Parathyroid adenoma (tissue), 2 donors: ENCODE data around the gene PLD1.

Experiments
- H2AFZ ChIP-seq: fragments of 300-600 bp; sonication (generic); one replicate; pipeline ENCODE4 v1.7.0; 2017; ENCODE audit warnings: antibody characterized with exemption, mild to moderate bottlenecking
- H3K27ac ChIP-seq: fragments of 300-600 bp; sonication (generic); one replicate; pipeline ENCODE4 v1.7.0; 2017
- H3K27me3 ChIP-seq: fragments of 300-600 bp; sonication (generic); one replicate; pipeline ENCODE4 v1.7.0; 2017; ENCODE audit warnings: low read length; ENCODE audit not compliant: control insufficient read depth, insufficient read depth
- H3K36me3 ChIP-seq: fragments of 300-600 bp; sonication (generic); one replicate; pipeline ENCODE4 v1.7.0; 2017; ENCODE audit warnings: low read length; ENCODE audit not compliant: control insufficient read depth, insufficient read depth
- H3K4me1 ChIP-seq: fragments of 300-600 bp; sonication (generic); one replicate; pipeline ENCODE4 v1.7.0; 2017; ENCODE audit warnings: control low read depth
- H3K4me2 ChIP-seq: fragments of 300-600 bp; sonication (generic); one replicate; pipeline ENCODE4 v1.7.0; 2017; ENCODE audit warnings: low read length
- H3K4me3 ChIP-seq: fragments of 300-600 bp; sonication (generic); one replicate; pipeline ENCODE4 v1.7.0; 2017; ENCODE audit warnings: low read depth, low read length
- H3K79me2 ChIP-seq: fragments of 300-600 bp; sonication (generic); one replicate; pipeline ENCODE4 v1.7.0; 2017; ENCODE audit warnings: control low read depth
- H3K9ac ChIP-seq: fragments of 300-600 bp; sonication (generic); one replicate; pipeline ENCODE4 v1.7.0; 2017; ENCODE audit warnings: mild to moderate bottlenecking
- H3K9me3 ChIP-seq: fragments of 300-600 bp; sonication (generic); one replicate; pipeline ENCODE4 v1.7.0; 2017; ENCODE audit warnings: low read length; ENCODE audit not compliant: control insufficient read depth
- TF ChIP-seq, protein P1 (sequence below): fragments of 300-600 bp; sonication (generic); IDR thresholded peaks from one replicate; pipeline ENCODE4 v1.7.0; 2017; ENCODE audit warnings: antibody characterized with exemption, mild to moderate bottlenecking
- donor health status: primary hyperparathyroidism.

Gene PLD1

DNA sequence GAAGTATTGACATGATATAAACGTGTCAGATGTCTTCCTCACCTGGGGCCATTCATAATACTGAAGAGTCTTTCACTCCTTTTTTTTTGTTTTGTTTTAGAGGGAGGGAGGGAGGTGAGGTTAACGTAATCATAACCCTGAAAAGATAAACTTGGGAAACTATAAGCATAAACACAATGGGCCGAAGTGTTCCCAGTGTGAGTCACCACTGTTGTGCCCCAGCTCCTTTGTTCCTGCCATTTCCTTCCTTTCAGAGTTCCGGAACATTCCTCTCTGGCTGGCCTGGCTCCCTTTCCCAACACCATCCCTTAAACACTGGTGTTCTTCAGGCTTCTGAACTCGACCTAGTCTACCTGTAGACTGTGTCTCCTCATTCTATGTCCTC lies 18.6 kb downstream of the PLD1 start:
- Histone ChIP-seq H3K9ac (no peak overlapping the region), H2AFZ (no peak overlapping the region), H3K27me3 (no peaks in the 10 kb centered on the region), H3K79me2 (peaks cover 3% of the 10 kb centered on the region), H3K4me2 (no peak overlapping the region), H3K4me1 (no peaks in the 10 kb centered on the region), H3K4me3 (no peak overlapping the region), H3K27ac (no peak overlapping the region), H3K36me3 (no peaks in the 10 kb centered on the region), H3K9me3 (no peaks in the 10 kb centered on the region)
- TF ChIP-seq, protein P1, sequence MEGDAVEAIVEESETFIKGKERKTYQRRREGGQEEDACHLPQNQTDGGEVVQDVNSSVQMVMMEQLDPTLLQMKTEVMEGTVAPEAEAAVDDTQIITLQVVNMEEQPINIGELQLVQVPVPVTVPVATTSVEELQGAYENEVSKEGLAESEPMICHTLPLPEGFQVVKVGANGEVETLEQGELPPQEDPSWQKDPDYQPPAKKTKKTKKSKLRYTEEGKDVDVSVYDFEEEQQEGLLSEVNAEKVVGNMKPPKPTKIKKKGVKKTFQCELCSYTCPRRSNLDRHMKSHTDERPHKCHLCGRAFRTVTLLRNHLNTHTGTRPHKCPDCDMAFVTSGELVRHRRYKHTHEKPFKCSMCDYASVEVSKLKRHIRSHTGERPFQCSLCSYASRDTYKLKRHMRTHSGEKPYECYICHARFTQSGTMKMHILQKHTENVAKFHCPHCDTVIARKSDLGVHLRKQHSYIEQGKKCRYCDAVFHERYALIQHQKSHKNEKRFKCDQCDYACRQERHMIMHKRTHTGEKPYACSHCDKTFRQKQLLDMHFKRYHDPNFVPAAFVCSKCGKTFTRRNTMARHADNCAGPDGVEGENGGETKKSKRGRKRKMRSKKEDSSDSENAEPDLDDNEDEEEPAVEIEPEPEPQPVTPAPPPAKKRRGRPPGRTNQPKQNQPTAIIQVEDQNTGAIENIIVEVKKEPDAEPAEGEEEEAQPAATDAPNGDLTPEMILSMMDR, result no peak

DNA sequence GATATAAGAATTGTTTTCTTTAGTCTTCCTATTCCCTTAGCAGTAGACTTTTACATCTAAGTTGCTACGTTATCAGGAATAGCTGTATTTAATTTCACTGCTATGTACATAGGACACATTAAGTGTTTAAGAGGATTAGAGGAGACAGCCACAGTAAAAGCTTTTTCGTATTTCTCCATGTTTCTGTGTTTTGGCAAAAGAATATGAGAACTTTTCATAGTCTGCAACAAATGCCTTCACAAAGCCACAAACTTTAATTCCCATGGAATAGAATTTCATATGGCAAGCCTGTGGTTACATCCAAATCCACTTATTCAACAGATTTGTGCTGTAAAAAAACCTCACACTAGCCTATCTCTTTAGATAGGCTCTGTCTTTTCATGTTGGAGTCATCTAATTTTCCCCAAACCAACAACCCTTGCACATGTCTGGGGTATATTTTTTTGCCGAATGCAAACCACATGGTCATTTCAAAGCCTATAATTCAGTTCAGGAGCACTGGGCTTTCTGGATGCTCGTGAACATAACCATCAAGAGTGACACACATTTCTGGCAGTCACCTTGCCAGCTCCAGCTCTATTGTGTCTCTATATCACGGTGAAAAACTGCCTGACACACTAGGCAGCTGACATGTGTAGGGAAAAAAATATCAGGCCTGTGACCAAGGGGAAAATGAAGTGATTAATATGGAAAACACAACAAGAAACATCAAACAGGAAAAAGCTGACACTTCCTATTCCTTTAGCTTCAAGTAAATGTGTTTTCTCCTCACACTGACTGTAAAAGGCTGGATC lies 19.2 kb downstream of the PLD1 start:
- no peak overlapping the region for H2AFZ ChIP-seq
- TF ChIP-seq, protein P1, result no peak

DNA sequence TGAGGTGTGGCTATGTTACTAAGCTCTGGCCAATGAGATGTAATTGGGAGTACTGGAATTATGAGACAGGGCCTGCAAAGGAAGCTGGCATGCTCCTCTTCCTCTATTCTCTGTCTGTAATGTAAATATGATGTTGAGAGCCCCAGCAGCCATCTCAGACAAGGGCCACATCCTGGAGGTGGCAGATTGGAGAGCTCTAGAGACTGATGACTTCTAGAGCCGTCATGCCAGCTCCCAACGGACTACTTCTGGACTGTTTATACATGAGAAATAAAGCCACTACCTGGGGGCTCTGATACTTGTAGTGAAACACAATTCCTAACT lies 19.7 kb downstream of the PLD1 start:
- Histone ChIP-seq H3K27me3 (no peaks in the 10 kb centered on the region), H3K9me3 (no peaks in the 10 kb centered on the region), H3K36me3 (no peaks in the 10 kb centered on the region), H3K27ac (no peak overlapping the region), H3K4me3 (no peak overlapping the region), H2AFZ (no peak overlapping the region), H3K79me2 (peaks cover 3% of the 10 kb centered on the region), H3K4me2 (no peak overlapping the region), H3K9ac (no peak overlapping the region), H3K4me1 (no peaks in the 10 kb centered on the region)
- TF ChIP-seq, protein P1, result no peak

More for the DNA sequence above, 19.2 kb downstream of the PLD1 start:
- no peak overlapping the region for H3K4me2 ChIP-seq
- H3K79me2 ChIP-seq, result peaks cover 3% of the 10 kb centered on the region
- H3K4me3 ChIP-seq, result no peak overlapping the region
- no peaks in the 10 kb centered on the region for H3K36me3 ChIP-seq
- no peak overlapping the region for H3K27ac ChIP-seq
- H3K4me1 ChIP-seq, result no peaks in the 10 kb centered on the region
- no peaks in the 10 kb centered on the region for H3K9me3 ChIP-seq
- no peak overlapping the region for H3K9ac ChIP-seq
- no peaks in the 10 kb centered on the region for H3K27me3 ChIP-seq

DNA sequence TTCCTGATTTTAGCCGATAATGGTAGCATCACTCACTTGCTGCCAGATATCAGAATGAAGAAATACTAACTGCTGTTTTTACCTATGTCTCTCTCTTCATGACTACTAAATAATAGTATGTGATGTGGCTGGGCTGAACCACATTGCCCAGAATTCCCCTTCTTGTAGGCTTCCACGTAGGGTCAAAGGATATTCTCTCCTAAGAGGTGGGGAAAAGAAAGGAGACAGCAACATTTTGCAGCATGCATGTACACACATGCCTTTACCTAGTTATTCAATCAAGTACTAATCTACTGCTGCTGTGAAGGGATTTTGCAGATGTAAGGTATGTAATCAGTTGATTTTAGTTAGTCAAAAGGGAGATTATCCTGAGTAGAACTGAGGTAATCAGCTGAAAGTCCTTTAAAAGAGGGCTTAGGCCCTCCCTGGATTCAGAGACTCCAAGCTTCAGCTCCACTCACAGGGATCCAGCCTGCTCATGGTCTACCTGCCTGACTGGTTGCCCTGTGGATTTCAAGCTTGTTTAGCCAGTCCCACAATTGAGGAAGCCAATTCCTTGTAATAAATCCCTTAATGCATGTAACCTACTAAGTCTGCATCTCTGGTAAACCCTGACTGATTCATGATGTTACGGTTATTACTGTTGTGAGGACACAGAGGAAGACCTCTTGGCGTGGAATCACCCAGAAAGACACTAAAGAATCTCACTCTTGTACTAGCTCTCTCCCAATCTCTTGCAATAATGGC lies 20.4 kb downstream of the PLD1 start:
- H3K4me3 ChIP-seq, result no peak overlapping the region
- no peak overlapping the region for H3K4me2 ChIP-seq
- H3K27ac ChIP-seq, result no peak overlapping the region
- no peak overlapping the region for H3K9ac ChIP-seq
- H3K9me3 ChIP-seq, result no peaks in the 10 kb centered on the region
- TF ChIP-seq, protein P1, result no peak
- no peaks in the 10 kb centered on the region for H3K4me1 ChIP-seq
- no peak overlapping the region for H2AFZ ChIP-seq
- no peaks in the 10 kb centered on the region for H3K36me3 ChIP-seq
- no peaks in the 10 kb centered on the region for H3K27me3 ChIP-seq
- peaks cover 3% of the 10 kb centered on the region for H3K79me2 ChIP-seq
